ENCODE measurements around the gene RAB7A. TPM values are rescaled to one million over a fixed set of nuclear protein-coding genes. Genes with fewer than 3 reads are reported as not detected.

The RAB7A gene
- polyA plus RNA-seq, 3 donors: 192 to 261 (median 223) TPM

DNA sequence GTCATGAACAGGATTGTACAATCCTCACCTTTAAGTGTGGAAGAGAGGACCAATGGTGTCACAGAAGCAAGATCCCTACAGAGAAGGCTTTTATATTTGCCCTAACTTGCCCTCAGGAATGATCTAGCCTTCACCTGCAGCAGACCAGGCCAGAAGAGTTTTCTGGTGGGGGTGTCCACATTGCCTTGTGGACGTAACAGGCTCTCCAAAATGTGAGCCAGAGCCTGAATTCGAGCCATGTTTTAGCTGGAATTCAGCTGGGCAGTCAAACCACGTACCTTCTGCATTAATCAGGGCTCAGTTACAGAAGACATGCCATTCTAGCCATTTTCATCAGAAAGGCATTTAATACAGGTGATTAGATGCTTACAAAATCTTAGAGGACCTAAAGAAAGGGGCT lies 23.6 kb upstream of the RAB7A start:
- Histone ChIP-seq H3K9ac (ENCODE audit: insufficient read depth, low read length, poor library complexity, severe bottlenecking) (no peak overlapping the region), H3K36me3 (replicated peaks in 1 of 2; ENCODE audit: control insufficient read depth in 1 of 2, insufficient read depth in 2 of 2, low read length in 2 of 2) (no peaks in the 10 kb centered on the region), H3K27ac (ENCODE audit: low read depth in 1 of 2, low read length in 2 of 2) (peak overlapping the region in 1 of 2 donors; percentile 32), H3K79me2 (ENCODE audit: insufficient read depth, low read length) (no peaks in the 10 kb centered on the region), H3K4me3 (replicated peaks in 1 of 3; ENCODE audit: low read depth in 2 of 3, low read length in 3 of 3) (no peak overlapping the region), H2AFZ (ENCODE audit: insufficient read depth, low read depth, low read length, poor library complexity, severe bottlenecking) (no peak overlapping the region), H3K4me2 (replicated peaks; ENCODE audit: extremely low read depth, low read length, poor library complexity, severe bottlenecking) (peak overlapping the region; percentile 45), H4K20me1 (ENCODE audit: insufficient read depth, low read length) (no peaks in the 10 kb centered on the region), H3K4me1 (ENCODE audit: control insufficient read depth in 1 of 2, insufficient read depth in 2 of 2, low read length in 2 of 2) (peaks cover 56 to 60% of the 10 kb centered on the region in 2 donors), H3K27me3 (ENCODE audit: control insufficient read depth in 2 of 2, insufficient read depth in 2 of 2, low read length in 2 of 2) (no peaks in the 10 kb centered on the region), H3K9me3 (replicated peaks in 1 of 2; ENCODE audit: control insufficient read depth in 1 of 2, insufficient read depth in 1 of 2, low read length in 2 of 2) (no peaks in the 10 kb centered on the region)
- H3K4me1 Mint-ChIP-seq: peaks cover 51% of the 10 kb centered on the region
- WGBS (ENCODE audit: insufficient coverage): no CpG with 5 or more reads among the region's 3 CpGs
- no peak overlapping the region for H3K4me3 Mint-ChIP-seq
- TF ChIP-seq, protein P1, sequence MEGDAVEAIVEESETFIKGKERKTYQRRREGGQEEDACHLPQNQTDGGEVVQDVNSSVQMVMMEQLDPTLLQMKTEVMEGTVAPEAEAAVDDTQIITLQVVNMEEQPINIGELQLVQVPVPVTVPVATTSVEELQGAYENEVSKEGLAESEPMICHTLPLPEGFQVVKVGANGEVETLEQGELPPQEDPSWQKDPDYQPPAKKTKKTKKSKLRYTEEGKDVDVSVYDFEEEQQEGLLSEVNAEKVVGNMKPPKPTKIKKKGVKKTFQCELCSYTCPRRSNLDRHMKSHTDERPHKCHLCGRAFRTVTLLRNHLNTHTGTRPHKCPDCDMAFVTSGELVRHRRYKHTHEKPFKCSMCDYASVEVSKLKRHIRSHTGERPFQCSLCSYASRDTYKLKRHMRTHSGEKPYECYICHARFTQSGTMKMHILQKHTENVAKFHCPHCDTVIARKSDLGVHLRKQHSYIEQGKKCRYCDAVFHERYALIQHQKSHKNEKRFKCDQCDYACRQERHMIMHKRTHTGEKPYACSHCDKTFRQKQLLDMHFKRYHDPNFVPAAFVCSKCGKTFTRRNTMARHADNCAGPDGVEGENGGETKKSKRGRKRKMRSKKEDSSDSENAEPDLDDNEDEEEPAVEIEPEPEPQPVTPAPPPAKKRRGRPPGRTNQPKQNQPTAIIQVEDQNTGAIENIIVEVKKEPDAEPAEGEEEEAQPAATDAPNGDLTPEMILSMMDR (IDR thresholded peaks at IDR 0.05): no peak
- H3K36me3 Mint-ChIP-seq: no peaks in the 10 kb centered on the region
- peaks cover 0 to 3% (median 2%) of the 10 kb centered on the region in 3 donors for H3K27me3 Mint-ChIP-seq (ENCODE audit: low read depth in 3 of 3)
- intact Hi-C loops (cut with micrococcal nuclease): no loop called here
- no peaks in the 10 kb centered on the region for H3K9me3 Mint-ChIP-seq
- DNase-seq: no peak
- H3K27ac Mint-ChIP-seq: peak overlapping the region in 5 of 7 donors; percentile 7 to 88 (median 30)

DNA sequence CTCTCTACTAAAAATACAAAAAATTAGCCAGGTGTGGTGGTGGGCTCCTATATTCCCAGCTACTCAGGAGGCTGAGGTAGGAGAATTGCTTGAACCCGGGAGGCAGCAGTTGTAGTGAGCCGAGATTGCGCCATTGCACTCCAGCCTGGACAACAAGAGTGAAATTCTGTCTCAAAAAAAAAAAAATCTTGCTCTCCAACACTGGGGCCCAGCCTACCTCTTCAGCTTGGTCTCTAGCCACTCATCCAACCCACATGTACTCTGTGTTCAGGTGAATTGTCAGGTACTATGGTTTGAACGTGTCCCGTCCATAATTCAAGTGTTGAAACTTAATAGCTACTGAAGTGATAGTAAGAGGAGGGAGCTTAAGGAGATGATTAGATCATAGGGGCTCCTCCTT lies 22.4 kb upstream of the RAB7A start:
- no peaks in the 10 kb centered on the region for H3K27me3 ChIP-seq (ENCODE audit: control insufficient read depth in 2 of 2, insufficient read depth in 2 of 2, low read length in 2 of 2)
- Mint-ChIP-seq H3K4me1 (peaks cover 45% of the 10 kb centered on the region), H3K9me3 (peaks cover 0 to 1% (median 0%) of the 10 kb centered on the region in 7 donors), H3K27me3 (ENCODE audit: low read depth in 3 of 3) (peaks cover 0 to 3% (median 3%) of the 10 kb centered on the region in 3 donors), H3K36me3 (no peaks in the 10 kb centered on the region), H3K4me3 (no peak overlapping the region), H3K27ac (peak overlapping the region in 1 of 7 donors; percentile 36)
- H3K9me3 ChIP-seq (replicated peaks in 1 of 2; ENCODE audit: control insufficient read depth in 1 of 2, insufficient read depth in 1 of 2, low read length in 2 of 2): no peaks in the 10 kb centered on the region
- H3K4me1 ChIP-seq (ENCODE audit: control insufficient read depth in 1 of 2, insufficient read depth in 2 of 2, low read length in 2 of 2): peaks cover 49 to 51% of the 10 kb centered on the region in 2 donors
- DNase-seq: no peak
- H3K4me3 ChIP-seq (replicated peaks in 1 of 3; ENCODE audit: low read depth in 2 of 3, low read length in 3 of 3): no peak overlapping the region
- TF ChIP-seq, protein P1 (IDR thresholded peaks at IDR 0.05): no peak
- H4K20me1 ChIP-seq (ENCODE audit: insufficient read depth, low read length): no peaks in the 10 kb centered on the region
- H3K4me2 ChIP-seq (replicated peaks; ENCODE audit: extremely low read depth, low read length, poor library complexity, severe bottlenecking): no peak overlapping the region
- no peaks in the 10 kb centered on the region for H3K36me3 ChIP-seq (replicated peaks in 1 of 2; ENCODE audit: control insufficient read depth in 1 of 2, insufficient read depth in 2 of 2, low read length in 2 of 2)
- no peak overlapping the region for H2AFZ ChIP-seq (ENCODE audit: insufficient read depth, low read depth, low read length, poor library complexity, severe bottlenecking)
- WGBS (ENCODE audit: insufficient coverage): no CpG with 5 or more reads among the region's 5 CpGs
- no peak overlapping the region for H3K27ac ChIP-seq (ENCODE audit: low read depth in 1 of 2, low read length in 2 of 2)
- intact Hi-C loops (cut with micrococcal nuclease): no loop called here
- H3K79me2 ChIP-seq (ENCODE audit: insufficient read depth, low read length): no peaks in the 10 kb centered on the region
- no peak overlapping the region for H3K9ac ChIP-seq (ENCODE audit: insufficient read depth, low read length, poor library complexity, severe bottlenecking)

Data from CD14-positive monocyte (primary cell).